Liver (tissue), 9 donors: Measurements from ENCODE around the gene LRP5. TPM values are rescaled to one million over a fixed set of nuclear protein-coding genes. Genes with fewer than 3 reads are reported as not detected.

Experiments used
- DNase-seq: peaks from one replicate; pipeline ENCODE4 v3.0.0-alpha.2; 2017; ENCODE audit warnings: low spot score
- H3K27ac ChIP-seq, 2 donors: one replicate each; pipeline ENCODE4 v1.7.0; 2013; ENCODE audit warnings: inconsistent platforms in 2 of 2, low read length in 2 of 2, control low read depth in 1 of 2, low read depth in 1 of 2, mild to moderate bottlenecking in 1 of 2
- H3K27me3 ChIP-seq, 4 donors: one replicate each; pipeline versions ENCODE4 v1.6.1 to v1.7.0; 2013; ENCODE audit warnings: low read length in 3 of 4, inconsistent platforms in 1 of 4, mild to moderate bottlenecking in 1 of 4, moderate library complexity in 1 of 4; ENCODE audit not compliant: control insufficient read depth in 4 of 4, insufficient read depth in 4 of 4
- H3K36me3 ChIP-seq, 4 donors: one replicate each; pipeline versions ENCODE4 v1.6.1 to v1.7.0; 2013; ENCODE audit warnings: low read length in 3 of 4, mild to moderate bottlenecking in 3 of 4, low read depth in 1 of 4, moderate library complexity in 1 of 4; ENCODE audit not compliant: control insufficient read depth in 4 of 4, insufficient read depth in 3 of 4
- H3K4me1 ChIP-seq, 4 donors: one replicate each; pipeline versions ENCODE4 v1.6.1 to v1.7.0; 2013; ENCODE audit warnings: low read length in 3 of 4, mild to moderate bottlenecking in 3 of 4, moderate library complexity in 1 of 4; ENCODE audit not compliant: control insufficient read depth in 4 of 4, insufficient read depth in 4 of 4
- H3K4me3 ChIP-seq, 3 donors: one replicate each; pipeline versions ENCODE4 v1.6.1 to v1.7.0; 2013; ENCODE audit warnings: low read length in 3 of 3, control low read depth in 1 of 3, low read depth in 1 of 3, mild to moderate bottlenecking in 1 of 3
- H3K9ac ChIP-seq, 2 donors: one replicate each; pipeline ENCODE4 v1.7.0; 2013; ENCODE audit warnings: low read length in 2 of 2, mild to moderate bottlenecking in 2 of 2, moderate library complexity in 2 of 2, control low read depth in 1 of 2, low read depth in 1 of 2
- H3K9me3 ChIP-seq, 4 donors: one replicate each; pipeline versions ENCODE4 v1.6.1 to v1.7.0; 2013; ENCODE audit warnings: low read length in 3 of 4; ENCODE audit not compliant: control insufficient read depth in 4 of 4
- ATF3 ChIP-seq: IDR thresholded peaks from 2 replicates; pipeline ENCODE4 v1.6.1; 2016; ENCODE audit warnings: antibody characterized with exemption
- CTCF ChIP-seq: fragments of 150-350 bp; IDR thresholded peaks from 2 replicates; pipeline ENCODE4 v1.5.1; 2017; ENCODE audit warnings: improper control_type of control experiment, low read depth, low read length; ENCODE audit not compliant: missing input control
- EGR1 ChIP-seq, 2 donors: IDR thresholded peaks; 2 replicates each; pipeline ENCODE4 v1.6.1; 2016 to 2018; ENCODE audit warnings: antibody characterized with exemption in 2 of 2, low read depth in 2 of 2
- FOXA1 ChIP-seq: IDR thresholded peaks from 2 replicates; pipeline ENCODE4 v1.6.1; 2016; ENCODE audit warnings: antibody characterized with exemption
- FOXA2 ChIP-seq: IDR thresholded peaks from 2 replicates; pipeline ENCODE4 v1.6.1; 2016; ENCODE audit warnings: antibody characterized with exemption
- GABPA ChIP-seq, 2 donors: IDR thresholded peaks in 1 of 2; conservative IDR thresholded peaks in 1 of 2; 2 replicates each; pipeline ENCODE4 v1.6.1; 2016; ENCODE audit warnings: antibody characterized with exemption in 2 of 2, mild to moderate bottlenecking in 1 of 2, moderate library complexity in 1 of 2
- HNF4A ChIP-seq, 2 donors: conservative IDR thresholded peaks; 2 replicates each; pipeline ENCODE4 v1.6.1; 2016; ENCODE audit warnings: antibody characterized with exemption in 2 of 2, mild to moderate bottlenecking in 2 of 2
- HNF4G ChIP-seq: IDR thresholded peaks from 2 replicates; pipeline ENCODE4 v1.6.1; 2016; ENCODE audit warnings: antibody characterized with exemption
- JUND ChIP-seq, 2 donors: IDR thresholded peaks; 2 replicates each; pipeline ENCODE4 v1.6.1; 2016; ENCODE audit warnings: antibody characterized with exemption in 2 of 2
- RAD21 ChIP-seq, 2 donors: IDR thresholded peaks; 2 replicates each; pipeline ENCODE4 v1.6.1; 2016; ENCODE audit warnings: antibody characterized with exemption in 2 of 2, mild to moderate bottlenecking in 2 of 2
- RXRA ChIP-seq, 2 donors: IDR thresholded peaks; 2 replicates each; pipeline ENCODE4 v1.6.1; 2017 to 2018; ENCODE audit warnings: antibody characterized with exemption in 2 of 2, mild to moderate bottlenecking in 1 of 2
- TAF1 ChIP-seq: conservative IDR thresholded peaks from 2 replicates; pipeline ENCODE4 v1.6.1; 2016; ENCODE audit warnings: antibody characterized with exemption, mild to moderate bottlenecking
- YY1 ChIP-seq: IDR thresholded peaks from 2 replicates; pipeline ENCODE4 v1.6.1; 2016; ENCODE audit warnings: antibody characterized with exemption, mild to moderate bottlenecking
- WGBS: extraction: QIAGEN DNeasy Blood & Tissue Kit; methylation state at CpG from one replicate; pipeline ENCODE4 v1.1.7; 2013; 5-methylcytosine and 5-hydroxymethylcytosine counted together
- polyA plus RNA-seq, 2 donors: library from polyadenylated mRNA; stranded (reverse) in 1 of 2; unstranded in 1 of 2; fragments of 200-250 nt in 1 of 2; fragments of >200 nt in 1 of 2; fragmentation: Nextera tagmentation in 1 of 2; extraction: Ambion mirVana in 1 of 2; gene quantifications; one replicate each; pipeline versions ENCODE4 v1.2.1 to v1.2.3, GENCODE V29; 2013 to 2015
- total RNA-seq, 2 donors: library from RNA; depleted of rRNA; stranded (reverse); fragments of >200 nt; gene quantifications; one replicate each; pipeline ENCODE4 v1.2.3, GENCODE V29; 2014
- TF ChIP-seq, protein P1 (sequence below): IDR thresholded peaks from 2 replicates; pipeline ENCODE4 v1.6.1; 2016; ENCODE audit warnings: antibody characterized with exemption
- TF ChIP-seq, protein P2 (sequence below): IDR thresholded peaks from 2 replicates; pipeline ENCODE4 v1.6.1; 2016; ENCODE audit warnings: antibody characterized with exemption, mild to moderate bottlenecking
- TF ChIP-seq, protein P3 (sequence below): IDR thresholded peaks from 2 replicates; pipeline ENCODE4 v1.6.1; 2016; ENCODE audit warnings: antibody characterized with exemption
- donor health status: healthy.
- donor health status: healthy.
- donor health status: healthy.
- donor health status: healthy.
- donor health status: healthy.

LRP5 gene
- total and polyA plus RNA-seq, 4 donors, result 48.9 to 99.3 (median 71.3) TPM

DNA sequence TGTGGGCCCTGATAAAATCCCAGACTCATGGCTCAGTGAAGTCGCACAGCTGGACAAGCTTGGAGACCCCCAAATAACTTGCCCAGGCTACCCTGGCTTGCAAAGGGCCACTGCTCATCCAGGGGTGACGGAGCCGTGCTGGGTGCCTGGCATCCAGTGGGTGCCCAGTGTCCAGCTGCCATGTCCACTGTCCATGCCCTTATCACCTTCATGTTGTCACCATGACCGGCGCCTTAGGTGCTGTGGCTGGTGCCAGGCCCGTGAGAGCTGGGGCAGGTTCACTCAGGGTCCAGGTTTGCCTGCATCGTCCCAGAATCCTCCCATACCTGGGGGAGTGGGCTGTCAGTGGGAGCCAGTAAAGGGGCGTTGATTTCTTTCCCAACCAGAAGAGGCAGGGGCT lies 57.4 kb downstream of the LRP5 start:
- no peak for DNase-seq

DNA sequence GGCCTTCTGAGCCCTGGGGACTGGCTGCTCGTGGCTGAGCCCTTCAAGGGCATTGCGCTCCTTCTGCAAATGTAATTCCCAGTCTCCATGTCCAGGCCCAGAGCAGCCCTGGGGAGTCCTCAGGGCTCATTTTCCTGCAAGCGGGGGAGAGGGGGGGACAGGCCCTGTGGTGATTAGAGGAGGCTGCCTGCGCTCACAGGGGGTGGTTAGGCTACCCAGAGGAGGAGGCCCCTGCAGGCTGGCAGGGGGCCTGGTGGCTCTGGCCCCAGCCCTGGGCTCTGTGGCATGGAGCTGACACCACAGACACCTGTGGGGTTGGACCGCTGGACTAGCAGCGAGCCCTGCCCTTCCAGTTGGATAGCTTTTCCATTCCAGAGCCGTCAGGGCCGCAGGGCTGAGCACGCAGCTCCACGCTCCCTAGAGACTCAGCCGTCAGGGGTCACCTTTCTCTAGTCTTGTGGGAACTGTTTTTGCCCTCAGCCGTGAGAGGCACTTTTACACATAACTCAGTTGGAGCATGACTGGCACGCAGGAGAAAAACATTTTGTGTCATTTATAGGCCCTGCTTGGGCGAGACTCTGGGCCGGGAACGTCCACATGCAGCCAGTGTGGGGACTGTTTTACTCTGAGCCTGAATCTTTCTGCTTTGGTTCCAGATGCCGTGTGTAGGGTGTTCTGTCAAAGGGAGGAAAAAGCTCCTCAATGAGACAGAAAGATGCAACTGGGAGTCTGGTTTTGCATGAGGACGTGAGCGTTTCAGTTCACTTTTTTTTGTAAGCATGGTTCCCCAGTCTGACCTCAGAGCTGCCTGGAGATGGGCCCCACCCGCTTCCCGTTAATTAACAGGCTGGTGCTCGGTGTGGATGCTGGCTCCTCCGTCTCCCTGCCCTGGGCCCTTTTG lies 58.1 kb downstream of the LRP5 start:
- H3K9me3 ChIP-seq, result no peaks in the 10 kb centered on the region
- no peak overlapping the region for H3K27ac ChIP-seq
- H3K27me3 ChIP-seq, result no peaks in the 10 kb centered on the region
- no peak overlapping the region for H3K4me3 ChIP-seq
- DNase-seq, result no peak
- peaks cover 17 to 42% (median 40%) of the 10 kb centered on the region in 4 donors for H3K4me1 ChIP-seq
- peaks cover 2 to 21% (median 13%) of the 10 kb centered on the region in 4 donors for H3K36me3 ChIP-seq
- WGBS, result 85% methylated on average over 23 of the region's 23 CpGs
- H3K9ac ChIP-seq, result no peak overlapping the region
- no peak for TF ChIP-seq ATF3
- TF ChIP-seq, protein P1, sequence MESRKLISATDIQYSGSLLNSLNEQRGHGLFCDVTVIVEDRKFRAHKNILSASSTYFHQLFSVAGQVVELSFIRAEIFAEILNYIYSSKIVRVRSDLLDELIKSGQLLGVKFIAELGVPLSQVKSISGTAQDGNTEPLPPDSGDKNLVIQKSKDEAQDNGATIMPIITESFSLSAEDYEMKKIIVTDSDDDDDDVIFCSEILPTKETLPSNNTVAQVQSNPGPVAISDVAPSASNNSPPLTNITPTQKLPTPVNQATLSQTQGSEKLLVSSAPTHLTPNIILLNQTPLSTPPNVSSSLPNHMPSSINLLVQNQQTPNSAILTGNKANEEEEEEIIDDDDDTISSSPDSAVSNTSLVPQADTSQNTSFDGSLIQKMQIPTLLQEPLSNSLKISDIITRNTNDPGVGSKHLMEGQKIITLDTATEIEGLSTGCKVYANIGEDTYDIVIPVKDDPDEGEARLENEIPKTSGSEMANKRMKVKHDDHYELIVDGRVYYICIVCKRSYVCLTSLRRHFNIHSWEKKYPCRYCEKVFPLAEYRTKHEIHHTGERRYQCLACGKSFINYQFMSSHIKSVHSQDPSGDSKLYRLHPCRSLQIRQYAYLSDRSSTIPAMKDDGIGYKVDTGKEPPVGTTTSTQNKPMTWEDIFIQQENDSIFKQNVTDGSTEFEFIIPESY, result no peak
- TF ChIP-seq CTCF, result no peak
- TF ChIP-seq EGR1 (IDR thresholded peaks at IDR 0.05; ENCODE audit: low read depth in 2 of 2), result no peak
- TF ChIP-seq FOXA1, result no peak
- TF ChIP-seq HNF4G, result no peak
- no peak for TF ChIP-seq FOXA2
- TF ChIP-seq YY1, result no peak
- TF ChIP-seq RAD21 (IDR thresholded peaks at IDR 0.05), result no peak
- no peak for TF ChIP-seq JUND (IDR thresholded peaks at IDR 0.05)
- TF ChIP-seq, protein P2, sequence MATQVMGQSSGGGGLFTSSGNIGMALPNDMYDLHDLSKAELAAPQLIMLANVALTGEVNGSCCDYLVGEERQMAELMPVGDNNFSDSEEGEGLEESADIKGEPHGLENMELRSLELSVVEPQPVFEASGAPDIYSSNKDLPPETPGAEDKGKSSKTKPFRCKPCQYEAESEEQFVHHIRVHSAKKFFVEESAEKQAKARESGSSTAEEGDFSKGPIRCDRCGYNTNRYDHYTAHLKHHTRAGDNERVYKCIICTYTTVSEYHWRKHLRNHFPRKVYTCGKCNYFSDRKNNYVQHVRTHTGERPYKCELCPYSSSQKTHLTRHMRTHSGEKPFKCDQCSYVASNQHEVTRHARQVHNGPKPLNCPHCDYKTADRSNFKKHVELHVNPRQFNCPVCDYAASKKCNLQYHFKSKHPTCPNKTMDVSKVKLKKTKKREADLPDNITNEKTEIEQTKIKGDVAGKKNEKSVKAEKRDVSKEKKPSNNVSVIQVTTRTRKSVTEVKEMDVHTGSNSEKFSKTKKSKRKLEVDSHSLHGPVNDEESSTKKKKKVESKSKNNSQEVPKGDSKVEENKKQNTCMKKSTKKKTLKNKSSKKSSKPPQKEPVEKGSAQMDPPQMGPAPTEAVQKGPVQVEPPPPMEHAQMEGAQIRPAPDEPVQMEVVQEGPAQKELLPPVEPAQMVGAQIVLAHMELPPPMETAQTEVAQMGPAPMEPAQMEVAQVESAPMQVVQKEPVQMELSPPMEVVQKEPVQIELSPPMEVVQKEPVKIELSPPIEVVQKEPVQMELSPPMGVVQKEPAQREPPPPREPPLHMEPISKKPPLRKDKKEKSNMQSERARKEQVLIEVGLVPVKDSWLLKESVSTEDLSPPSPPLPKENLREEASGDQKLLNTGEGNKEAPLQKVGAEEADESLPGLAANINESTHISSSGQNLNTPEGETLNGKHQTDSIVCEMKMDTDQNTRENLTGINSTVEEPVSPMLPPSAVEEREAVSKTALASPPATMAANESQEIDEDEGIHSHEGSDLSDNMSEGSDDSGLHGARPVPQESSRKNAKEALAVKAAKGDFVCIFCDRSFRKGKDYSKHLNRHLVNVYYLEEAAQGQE, result no peak
- TF ChIP-seq HNF4A (conservative IDR thresholded peaks at IDR 0.05), result no peak
- no peak for TF ChIP-seq TAF1
- TF ChIP-seq GABPA (IDR thresholded peaks at IDR 0.05 in 1 of 2, conservative IDR thresholded peaks at IDR 0.05 in 1 of 2), result no peak
- no peak for TF ChIP-seq RXRA (IDR thresholded peaks at IDR 0.05)
- TF ChIP-seq, protein P3, sequence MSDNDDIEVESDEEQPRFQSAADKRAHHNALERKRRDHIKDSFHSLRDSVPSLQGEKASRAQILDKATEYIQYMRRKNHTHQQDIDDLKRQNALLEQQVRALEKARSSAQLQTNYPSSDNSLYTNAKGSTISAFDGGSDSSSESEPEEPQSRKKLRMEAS, result no peak

More for the DNA sequence above, 57.4 kb downstream of the LRP5 start:
- Histone ChIP-seq H3K27me3 (no peaks in the 10 kb centered on the region), H3K4me3 (no peak overlapping the region), H3K9ac (no peak overlapping the region), H3K4me1 (peaks cover 15 to 35% (median 33%) of the 10 kb centered on the region in 4 donors), H3K27ac (no peak overlapping the region), H3K9me3 (no peaks in the 10 kb centered on the region), H3K36me3 (peaks cover 0 to 21% (median 12%) of the 10 kb centered on the region in 4 donors)
- TF ChIP-seq GABPA (IDR thresholded peaks at IDR 0.05 in 1 of 2, conservative IDR thresholded peaks at IDR 0.05 in 1 of 2) (no peak), JUND (IDR thresholded peaks at IDR 0.05) (no peak), CTCF (no peak), FOXA1 (no peak), EGR1 (IDR thresholded peaks at IDR 0.05; ENCODE audit: low read depth in 2 of 2) (no peak), FOXA2 (no peak), RXRA (IDR thresholded peaks at IDR 0.05) (no peak), HNF4A (conservative IDR thresholded peaks at IDR 0.05) (no peak), TAF1 (no peak)
- WGBS, result 88% methylated on average over 8 of the region's 8 CpGs
